SHP77 (cell line): ENCODE measurements around the gene DDR2.
"Not testable (repeated sequence)": the region's sequence is repeated elsewhere in the genome, so short reads cannot be mapped to it uniquely, and the experiment has no call there.

ENCODE experiments used
- DNase-seq, 2 experiments: peaks; one replicate each; lab custom pipeline; 2025; lab: John Stamatoyannopoulos, UW

DDR2 gene

GRCh38 chr1:162722036-162722435, 89.8 kb downstream of the DDR2 start:
- no peak for DNase-seq

GRCh38 chr1:162724583-162725120, 92.4 kb downstream of the DDR2 start:
- no peak for DNase-seq

- DNase-seq, result no peak
Observed at GRCh38 chr1:162725301-162725837, 93.1 kb downstream of the DDR2 start.

- no peak for DNase-seq
Observed at GRCh38 chr1:162726555-162726954, 94.3 kb downstream of the DDR2 start.

- DNase-seq, result not testable (repeated sequence)
Observed at GRCh38 chr1:162727493-162727892, 95.2 kb downstream of the DDR2 start.

GRCh38 chr1:162728573-162728972, 96.3 kb downstream of the DDR2 start:
- no peak for DNase-seq

GRCh38 chr1:162729195-162729774, 97.0 kb downstream of the DDR2 start:
- not testable (repeated sequence) for DNase-seq

- no peak for DNase-seq
Observed at GRCh38 chr1:162732094-162732493, 99.8 kb downstream of the DDR2 start.

- no peak for DNase-seq
Observed at GRCh38 chr1:162732566-162733335, 100.5 kb downstream of the DDR2 start.

GRCh38 chr1:162733336-162733590, 101.0 kb downstream of the DDR2 start:
- DNase-seq, result no peak

- DNase-seq, result no peak
Observed at GRCh38 chr1:162734047-162734446, 101.8 kb downstream of the DDR2 start.

- no peak for DNase-seq
Observed at GRCh38 chr1:162736184-162736583, 103.9 kb downstream of the DDR2 start.

GRCh38 chr1:162736633-162737067, 104.4 kb downstream of the DDR2 start:
- DNase-seq, result no peak

- no peak for DNase-seq
Observed at GRCh38 chr1:162740755-162741154, 108.5 kb downstream of the DDR2 start.

- DNase-seq, result no peak
Observed at GRCh38 chr1:162741574-162741973, 109.3 kb downstream of the DDR2 start.

GRCh38 chr1:162746264-162746942, 114.1 kb downstream of the DDR2 start:
- DNase-seq, result not testable (repeated sequence)

- DNase-seq, result no peak
Observed at GRCh38 chr1:162753001-162753658, 120.9 kb downstream of the DDR2 start.

GRCh38 chr1:162753998-162754585, 121.8 kb downstream of the DDR2 start:
- DNase-seq, result no peak

- no peak for DNase-seq
Observed at GRCh38 chr1:162755306-162755705, 123.0 kb downstream of the DDR2 start.

- no peak for DNase-seq
Observed at GRCh38 chr1:162756523-162756922, 124.3 kb downstream of the DDR2 start.

- no peak for DNase-seq
Observed at GRCh38 chr1:162757476-162757875, 125.2 kb downstream of the DDR2 start.

- no peak for DNase-seq
Observed at GRCh38 chr1:162765788-162766187, 133.5 kb downstream of the DDR2 start.
